Measurements from ENCODE around the gene C5orf63. TPM values are rescaled to one million over a fixed set of nuclear protein-coding genes. Genes with fewer than 3 reads are reported as not detected.

C5orf63 gene
- total and polyA plus RNA-seq, 2 of the 8 experiments (the other 6 are each of a cell fraction or from before 2014, with no cell fraction given), result 0.67 to 0.71 TPM

DNA sequence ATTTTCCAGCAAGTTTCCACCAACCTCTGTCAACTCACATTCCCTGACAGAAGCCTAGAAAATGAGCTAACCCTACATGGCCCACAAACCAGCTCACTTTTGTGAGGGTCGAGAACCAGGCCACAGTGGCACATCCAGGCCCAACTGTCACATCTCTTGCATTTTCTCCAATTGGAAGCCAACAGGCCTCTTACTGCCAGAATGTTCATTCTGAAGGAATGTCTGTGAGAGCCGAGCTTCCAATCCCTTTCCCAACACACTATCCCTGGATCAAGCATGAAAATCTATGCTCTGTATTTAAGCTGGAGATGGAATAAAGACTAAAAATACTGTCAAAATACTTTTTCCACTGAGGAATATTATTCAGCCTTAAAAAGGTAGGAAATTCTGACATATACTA lies 62.9 kb downstream of the C5orf63 start (continued):
- no peak for TF ChIP-seq KDM1A (IDR thresholded peaks at IDR 0.05; ENCODE audit: borderline replicate concordance, low read length)
- TF ChIP-seq CEBPB (IDR thresholded peaks at IDR 0.05; ENCODE audit: low read depth, low read length), result no peak
- no peak for TF ChIP-seq EZH2 (IDR thresholded peaks at IDR 0.05; ENCODE audit: low read depth, low read length, severe bottlenecking)
- TF ChIP-seq, protein P1, sequence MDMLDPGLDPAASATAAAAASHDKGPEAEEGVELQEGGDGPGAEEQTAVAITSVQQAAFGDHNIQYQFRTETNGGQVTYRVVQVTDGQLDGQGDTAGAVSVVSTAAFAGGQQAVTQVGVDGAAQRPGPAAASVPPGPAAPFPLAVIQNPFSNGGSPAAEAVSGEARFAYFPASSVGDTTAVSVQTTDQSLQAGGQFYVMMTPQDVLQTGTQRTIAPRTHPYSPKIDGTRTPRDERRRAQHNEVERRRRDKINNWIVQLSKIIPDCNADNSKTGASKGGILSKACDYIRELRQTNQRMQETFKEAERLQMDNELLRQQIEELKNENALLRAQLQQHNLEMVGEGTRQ (IDR thresholded peaks at IDR 0.05; ENCODE audit: low read length), result no peak
- no peak for TF ChIP-seq RXRA (IDR thresholded peaks at IDR 0.05; ENCODE audit: insufficient read depth, low read depth, low read length)
- no peak for TF ChIP-seq SIN3A (conservative IDR thresholded peaks at IDR 0.05 in 1 of 2, IDR thresholded peaks at IDR 0.05 in 1 of 2; ENCODE audit: low read depth in 1 of 2, low read length in 2 of 2)

Measured in H1 (cell line).